ENCODE data around the gene F2R. TPM values are rescaled to one million over a fixed set of nuclear protein-coding genes. Genes with fewer than 3 reads are reported as not detected.
"Not testable (repeated sequence)": the region's sequence is repeated elsewhere in the genome, so short reads cannot be mapped to it uniquely, and the experiment has no call there.

The F2R gene
- total RNA-seq, 4 donors from 2014 or later: 0.38 to 13.0 (median 4.9) TPM

- Histone ChIP-seq H3K36me3 (peaks cover 0 to 9% (median 0%) of the 10 kb centered on the region in 3 donors), H3K27me3 (no peaks in the 10 kb centered on the region), H3K4me3 (no peak overlapping the region), H3K4me1 (no peaks in the 10 kb centered on the region), H3K9me3 (no peaks in the 10 kb centered on the region), H3K27ac (no peak overlapping the region)
- no peak for TF ChIP-seq CTCF (IDR thresholded peaks at IDR 0.05)
- no peak for TF ChIP-seq POLR2A (IDR thresholded peaks at IDR 0.05)
- intact Hi-C loops (cut with DNase I): no loop called here
- no peak for DNase-seq
These were observed 42.8 kb upstream of the F2R start for GRCh38 chr5:76673125-76673524.

- Histone ChIP-seq H3K36me3 (peaks cover 0 to 9% (median 0%) of the 10 kb centered on the region in 3 donors), H3K9me3 (no peaks in the 10 kb centered on the region), H3K27me3 (no peaks in the 10 kb centered on the region), H3K4me1 (no peaks in the 10 kb centered on the region), H3K27ac (no peak overlapping the region), H3K4me3 (no peak overlapping the region)
- TF ChIP-seq CTCF (IDR thresholded peaks at IDR 0.05): no peak
- TF ChIP-seq POLR2A (IDR thresholded peaks at IDR 0.05): no peak
- 80 to 86% methylated on average over 8 of the region's 8 CpGs for WGBS, 2 donors
- intact Hi-C loops (cut with DNase I): no loop called here
- DNase-seq: no peak
These were observed 41.4 kb upstream of the F2R start for GRCh38 chr5:76674330-76675066.

- intact Hi-C loops (cut with DNase I): no loop called here
- Histone ChIP-seq H3K27me3 (no peaks in the 10 kb centered on the region), H3K9me3 (no peaks in the 10 kb centered on the region), H3K4me3 (no peak overlapping the region), H3K4me1 (no peaks in the 10 kb centered on the region), H3K27ac (no peak overlapping the region), H3K36me3 (peaks cover 0 to 9% (median 0%) of the 10 kb centered on the region in 3 donors)
- 73 to 81% methylated on average over 1 of the region's 1 CpG for WGBS, 2 donors
- DNase-seq: no peak
- TF ChIP-seq POLR2A (IDR thresholded peaks at IDR 0.05): no peak
- no peak for TF ChIP-seq CTCF (IDR thresholded peaks at IDR 0.05)
These were observed 40.6 kb upstream of the F2R start for GRCh38 chr5:76675364-76675763.

GRCh38 chr5:76677849-76678472 is 38.0 kb upstream of the F2R start:
- H3K9me3 ChIP-seq: no peaks in the 10 kb centered on the region
- no peak for DNase-seq
- H3K36me3 ChIP-seq: peaks cover 0 to 5% (median 0%) of the 10 kb centered on the region in 3 donors
- no peak overlapping the region for H3K27ac ChIP-seq
- intact Hi-C loops (cut with DNase I): no loop called here
- H3K4me3 ChIP-seq: no peak overlapping the region
- TF ChIP-seq CTCF (IDR thresholded peaks at IDR 0.05) (no peak), POLR2A (IDR thresholded peaks at IDR 0.05) (no peak)
- WGBS, 2 donors: 90 to 93% methylated on average over 8 of the region's 8 CpGs
- H3K27me3 ChIP-seq: no peaks in the 10 kb centered on the region
- no peaks in the 10 kb centered on the region for H3K4me1 ChIP-seq

- 81 to 88% methylated on average over 3 of the region's 3 CpGs for WGBS, 2 donors
These were observed 36.7 kb upstream of the F2R start for GRCh38 chr5:76679231-76679630.

GRCh38 chr5:76680826-76681225 is 35.1 kb upstream of the F2R start:
- not testable (repeated sequence) for H3K27ac ChIP-seq

More at GRCh38 chr5:76679231-76679630, 36.7 kb upstream of the F2R start:
- no peak for TF ChIP-seq POLR2A (IDR thresholded peaks at IDR 0.05)
- no peak for TF ChIP-seq CTCF (IDR thresholded peaks at IDR 0.05)
- intact Hi-C loops (cut with DNase I): no loop called here
- peak overlapping the region in 1 of 4 donors; percentile 33 for H3K27ac ChIP-seq
- DNase-seq: no peak
- H3K36me3 ChIP-seq: peaks cover 0 to 5% (median 0%) of the 10 kb centered on the region in 3 donors
- no peaks in the 10 kb centered on the region for H3K4me1 ChIP-seq
- no peaks in the 10 kb centered on the region for H3K9me3 ChIP-seq
- no peaks in the 10 kb centered on the region for H3K27me3 ChIP-seq
- H3K4me3 ChIP-seq: no peak overlapping the region

More at GRCh38 chr5:76680826-76681225, 35.1 kb upstream of the F2R start:
- H3K27me3 ChIP-seq; H3K36me3 ChIP-seq; H3K4me3 ChIP-seq; H3K9me3 ChIP-seq; intact Hi-C loops (cut with DNase I); DNase-seq; H3K4me1 ChIP-seq: not testable (repeated sequence)
- WGBS, 2 donors: 81 to 88% methylated on average over 2 to 3 of the region's 4 CpGs

All from esophagus squamous epithelium (tissue), 5 donors.